HepG2 (cell line): ENCODE results near the gene FSIP1. TPM values are rescaled to one million over a fixed set of nuclear protein-coding genes. Genes with fewer than 3 reads are reported as not detected.

ENCODE experiments used
- ATF4 ChIP-seq, 2 experiments: fragments of 450-650 bp in 1 of 2; sonication (generic) in 1 of 2; formaldehyde crosslinking; IDR thresholded peaks; 2 replicates each; pipeline versions ENCODE4 v1.5.0 to v1.8.0; 2020 to 2022; ENCODE audit warnings: mild to moderate bottlenecking in 1 of 2, missing genetic modification reagents in 1 of 2
- CBX1 ChIP-seq: IDR thresholded peaks from one replicate; pipeline ENCODE4 v1.6.1; 2016; ENCODE audit warnings: antibody characterized with exemption, low read depth
- EEA1 ChIP-seq: sonication (generic); formaldehyde crosslinking; IDR thresholded peaks from 2 replicates; pipeline ENCODE4 v1.5.1; 2020; ENCODE audit warnings: mild to moderate bottlenecking, missing genetic modification reagents, borderline replicate concordance
- FOXC1 ChIP-seq: sonication (generic); formaldehyde crosslinking; IDR thresholded peaks from 2 replicates; pipeline ENCODE4 v1.8.0; 2022; ENCODE audit warnings: mild to moderate bottlenecking, missing genetic modification reagents, borderline replicate concordance
- HCFC1 ChIP-seq: fragments of 150-350 bp; IDR thresholded peaks from 2 replicates; pipeline ENCODE4 v1.6.1; 2014; ENCODE audit warnings: low read depth, low read length
- HIC2 ChIP-seq: sonication (generic); formaldehyde crosslinking; IDR thresholded peaks from 2 replicates; pipeline ENCODE4 v1.9.0; 2022; ENCODE audit warnings: low read depth, missing genetic modification reagents
- HOMEZ ChIP-seq: IDR thresholded peaks from 2 replicates; pipeline ENCODE4 v1.6.1; 2016; ENCODE audit warnings: low read depth
- KDM2A ChIP-seq: sonication (generic); formaldehyde crosslinking; IDR thresholded peaks from 2 replicates; pipeline ENCODE4 v1.4.0; 2020; ENCODE audit warnings: low read depth, missing genetic modification reagents, borderline replicate concordance
- NCOA5 ChIP-seq: sonication (generic); formaldehyde crosslinking; IDR thresholded peaks from 2 replicates; pipeline ENCODE4 v1.4.0; 2020; ENCODE audit warnings: missing genetic modification reagents
- USF2 ChIP-seq, 2 experiments: sonication (generic) in 1 of 2; formaldehyde crosslinking in 1 of 2; IDR thresholded peaks; 2 replicates each; pipeline versions ENCODE4 v1.5.1 to v1.6.1; 2011 to 2020; ENCODE audit warnings: borderline replicate concordance in 1 of 2, low read depth in 1 of 2, low read length in 1 of 2, mild to moderate bottlenecking in 1 of 2, missing genetic modification reagents in 1 of 2, moderate library complexity in 1 of 2
- ZNF432 ChIP-seq: sonication (generic); formaldehyde crosslinking; IDR thresholded peaks from 2 replicates; pipeline ENCODE4 v1.5.0; 2020; ENCODE audit warnings: missing genetic modification reagents, mild to moderate bottlenecking, borderline replicate concordance
- ZNF557 ChIP-seq: sonication (generic); formaldehyde crosslinking; IDR thresholded peaks from 2 replicates; pipeline ENCODE4 v1.4.0; 2020; ENCODE audit warnings: missing genetic modification reagents
- ZNF616 ChIP-seq: sonication (generic); formaldehyde crosslinking; IDR thresholded peaks from 2 replicates; pipeline ENCODE4 v1.5.0; 2020; ENCODE audit warnings: low read depth, mild to moderate bottlenecking, missing genetic modification reagents
- ZNF687 ChIP-seq: sonication (generic); formaldehyde crosslinking; IDR thresholded peaks from 2 replicates; pipeline ENCODE4 v1.5.1; 2020; ENCODE audit warnings: mild to moderate bottlenecking, missing genetic modification reagents, moderate library complexity
- ZNF839 ChIP-seq: sonication (generic); formaldehyde crosslinking; IDR thresholded peaks from 2 replicates; pipeline ENCODE4 v1.4.0; 2020; ENCODE audit warnings: missing genetic modification reagents, mild to moderate bottlenecking, borderline replicate concordance
- ZSCAN25 ChIP-seq: sonication (generic); formaldehyde crosslinking; IDR thresholded peaks from 2 replicates; pipeline ENCODE4 v1.8.0; 2022; ENCODE audit warnings: mild to moderate bottlenecking, missing genetic modification reagents
- polyA plus RNA-seq, 8 experiments: library from polyadenylated mRNA; depleted of rRNA in 3 of 8; stranded (reverse) in 7 of 8; unstranded in 1 of 8; fragments of >200 nt; fragmentation: Illumina TruSeq in 4 of 8; extraction: Trizol in 4 of 8; gene quantifications; 2 replicates each; pipeline versions ENCODE4 v1.2.1 to v1.2.3, GENCODE V29; 2011 to 2016; ENCODE audit warnings: low read depth in 4 of 8, missing spikeins in 1 of 8, mixed read lengths in 1 of 8; ENCODE audit not compliant: insufficient read depth in 1 of 8
- total RNA-seq, 5 experiments: library from RNA; depleted of rRNA; stranded (reverse); fragments of >200 nt; fragmentation: Illumina TruSeq; extraction: Trizol; gene quantifications; 2 replicates each; pipeline ENCODE4 v1.2.3, GENCODE V29; 2016; ENCODE audit warnings: low read depth in 1 of 5

The FSIP1 gene
- total and polyA plus RNA-seq, 2 of the 13 experiments (the other 11 are each of a cell fraction or from before 2014, with no cell fraction given) = 0.18 TPM; not detected in 1

GRCh38 chr15:39782441-39783138 is at the start of gene FSIP1 (continued):
- TF ChIP-seq HCFC1 (peak; percentile 45; the same call in 1 of the 2 replicates), HOMEZ (CRISPR knock-in tag) (peak; percentile 76; the same call in 1 of the 2 replicates), EEA1 (CRISPR knock-in tag) (no peak), ATF4 (CRISPR knock-in tag; IDR thresholded peaks at IDR 0.05) (peak in 1 of 2 experiments; percentile 40; a peak in 1 of 4 replicates), ZNF839 (0 out of 2 replicates have a peak, but pooled peaks have one; percentile 58), CBX1 (no peak), USF2 (IDR thresholded peaks at IDR 0.05; ENCODE audit: low read depth, low read length) (no peak), USF2 (CRISPR knock-in tag; IDR thresholded peaks at IDR 0.05; ENCODE audit: borderline replicate concordance) (peak; percentile 29; the same call in 1 of the 2 replicates), ZNF687 (CRISPR knock-in tag) (peak; percentile 84), ZNF616 (CRISPR knock-in tag) (no peak), HIC2 (CRISPR knock-in tag) (no peak), NCOA5 (CRISPR knock-in tag) (no peak), FOXC1 (CRISPR knock-in tag) (peak; percentile 60; the same call in 1 of the 2 replicates), ZSCAN25 (CRISPR knock-in tag) (no peak), ZNF432 (CRISPR knock-in tag) (no peak), ZNF557 (CRISPR knock-in tag) (no peak), KDM2A (CRISPR knock-in tag) (peak; percentile 91)
